Epithelial cell of alveolus of lung (primary cell): ENCODE measurements around the gene CCNY. TPM values are rescaled to one million over a fixed set of nuclear protein-coding genes. Genes with fewer than 3 reads are reported as not detected.

ENCODE experiments used
- total RNA-seq: library from RNA; depleted of rRNA; stranded (reverse); fragments of >200 nt; gene quantifications from 2 replicates; pipeline ENCODE4 v1.2.1, GENCODE V29; 2015

CCNY gene
- 29.5 and 34.0 TPM in 2 replicates for total RNA-seq

DNA sequence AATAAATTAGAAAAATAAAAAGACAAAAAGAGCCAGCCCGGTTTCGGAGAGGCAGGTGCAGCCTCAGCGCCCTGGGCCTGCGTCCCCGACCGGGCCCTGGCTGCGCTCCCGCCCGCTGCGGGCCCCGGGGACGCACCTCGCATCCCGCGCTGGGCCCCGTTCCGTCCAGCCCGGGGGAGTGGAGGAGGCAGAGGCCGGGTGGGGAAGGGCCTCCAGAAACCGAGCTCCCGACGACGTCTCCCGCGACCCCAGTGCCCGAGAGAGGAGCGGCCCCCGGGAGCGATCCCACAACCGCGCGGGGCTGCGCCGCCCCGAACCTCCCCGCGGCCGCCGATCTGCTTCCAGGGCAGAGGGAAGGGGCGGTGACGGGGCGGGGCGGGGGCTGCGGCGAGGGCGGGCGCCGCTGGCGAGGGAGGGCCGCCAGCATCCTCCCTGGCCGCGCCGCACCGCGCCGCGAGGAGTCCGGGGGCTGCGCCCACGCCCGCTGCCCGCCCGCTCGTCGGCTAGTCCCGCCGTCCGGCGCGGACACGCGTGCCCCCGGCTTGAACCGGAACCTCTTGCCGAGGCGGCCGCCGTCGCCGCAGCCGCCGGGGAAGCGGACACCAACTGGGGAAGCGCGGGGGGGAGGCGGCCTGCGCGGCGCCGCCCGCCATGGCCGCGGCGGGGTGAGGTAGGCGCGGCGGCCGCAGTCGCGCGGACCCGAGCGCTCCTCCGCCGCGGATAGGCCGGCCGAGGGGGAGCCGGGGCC, at the start of gene CCNY:
CCNY (plus strand) TSS at position 426 of the 748 bp plus-strand sequence. CDS start 545 bp downstream, outside the sequence.

GRCh38 chr10:35605191-35605590, 268.9 kb downstream of the CCNY start, which contains the start of gene GJD4:
TSS of gene GJD4 (plus strand) at chr10:35605341. CDS start at chr10:35605568, 227 bp downstream.

Other genes with a start within 250 kb of the CCNY start
- 22.5 and 25.9 TPM in 2 replicates for gene CUL2, start 246.2 kb upstream of the CCNY start, total RNA-seq
- 34.4 and 47.8 TPM in 2 replicates for gene CREM, start 209.7 kb upstream of the CCNY start, total RNA-seq